OCI-M2 (cell line): ENCODE data around the gene PCCB.
A peak's percentile ranks its signal among the peaks of the same experiment; 100 is the strongest.
"Not testable (repeated sequence)": the region's sequence is repeated elsewhere in the genome, so short reads cannot be mapped to it uniquely, and the experiment has no call there.

Experiments
- DNase-seq: peaks from one replicate; lab custom pipeline; 2025; ENCODE audit not compliant: unreplicated experiment; lab: John Stamatoyannopoulos, UW

PCCB gene

GRCh38 chr3:136250059-136250902 is at the start of gene PCCB:
PCCB (plus strand) TSS chr3:136250340; CDS start chr3:136250376, 36 bp downstream.
- peak; percentile 35 for DNase-seq

- no peak for DNase-seq
Measured at GRCh38 chr3:136207489-136208115, 42.5 kb upstream of the PCCB start.

GRCh38 chr3:136209921-136210320 is 40.2 kb upstream of the PCCB start:
- DNase-seq = no peak

GRCh38 chr3:136211547-136211946 is 38.6 kb upstream of the PCCB start:
- no peak for DNase-seq

GRCh38 chr3:136222746-136223145 is 27.4 kb upstream of the PCCB start:
- DNase-seq = not testable (repeated sequence)

- no peak for DNase-seq
Measured at GRCh38 chr3:136232413-136232812, 17.7 kb upstream of the PCCB start.

GRCh38 chr3:136235545-136235944 is 14.6 kb upstream of the PCCB start:
- no peak for DNase-seq

- DNase-seq = no peak
Measured at GRCh38 chr3:136236109-136236508, 14.0 kb upstream of the PCCB start.

GRCh38 chr3:136237103-136237502 is 13.0 kb upstream of the PCCB start:
- no peak for DNase-seq

GRCh38 chr3:136237961-136238649 is 12.0 kb upstream of the PCCB start:
- no peak for DNase-seq

GRCh38 chr3:136239094-136239493 is 11.0 kb upstream of the PCCB start:
- DNase-seq = no peak

- DNase-seq = no peak
Measured at GRCh38 chr3:136245691-136246090, 4.4 kb upstream of the PCCB start.

- DNase-seq = no peak
Measured at GRCh38 chr3:136247436-136247835, 2.7 kb upstream of the PCCB start.

- DNase-seq = no peak
Measured at GRCh38 chr3:136247855-136248590, 2.1 kb upstream of the PCCB start.

GRCh38 chr3:136249091-136249490 is 1.0 kb upstream of the PCCB start:
- DNase-seq = no peak

GRCh38 chr3:136249593-136249992 is 547 bp upstream of the PCCB start:
- no peak for DNase-seq

GRCh38 chr3:136250903-136251460 is 842 bp downstream of the PCCB start:
- peak; percentile 56 for DNase-seq

- DNase-seq = no peak
Measured at GRCh38 chr3:136251511-136251910, 1.4 kb downstream of the PCCB start.

GRCh38 chr3:136255672-136256406 is 5.7 kb downstream of the PCCB start:
- DNase-seq = no peak

- DNase-seq = no peak
Measured at GRCh38 chr3:136258199-136258598, 8.1 kb downstream of the PCCB start.
